Keratinocyte (primary cell): ENCODE measurements around the gene LYPD6B. TPM values are rescaled to one million over a fixed set of nuclear protein-coding genes. Genes with fewer than 3 reads are reported as not detected.

Source experiments
- DNase-seq: peaks from one replicate; pipeline ENCODE4 v3.0.0-alpha.2; 2011; ENCODE audit warnings: low read depth, missing footprints, low spot score
- FAIRE-seq: peaks from 2 replicates; lab custom pipeline; 2011; peaks lifted over from hg19 to GRCh38; lab: Jason Lieb, UNC
- H2AFZ ChIP-seq: 2 replicates; pipeline ENCODE4 v1.6.0; 2012; ENCODE audit warnings: low read length, control low read depth, inconsistent platforms; ENCODE audit not compliant: control insufficient read depth
- H3K27ac ChIP-seq: 2 replicates; pipeline ENCODE4 v1.5.1; 2011; ENCODE audit warnings: low read length; ENCODE audit not compliant: control insufficient read depth, insufficient read depth
- H3K27me3 ChIP-seq: 3 replicates; pipeline ENCODE4 v1.6.0; 2011; ENCODE audit warnings: low read length; ENCODE audit not compliant: control insufficient read depth, insufficient read depth; ENCODE audit errors: extremely low read depth
- H3K36me3 ChIP-seq, 2 experiments: 2 replicates in 1 of 2; 3 replicates in 1 of 2; pipeline ENCODE4 v1.5.1; 2011; ENCODE audit warnings: low read length in 2 of 2, mild to moderate bottlenecking in 1 of 2; ENCODE audit not compliant: control insufficient read depth in 2 of 2, insufficient read depth in 2 of 2; ENCODE audit errors: extremely low read depth in 1 of 2
- H3K4me1 ChIP-seq: 3 replicates; pipeline ENCODE4 v1.5.1; 2011; ENCODE audit warnings: low read length; ENCODE audit not compliant: control insufficient read depth, insufficient read depth; ENCODE audit errors: extremely low read depth
- H3K4me2 ChIP-seq: 3 replicates; pipeline ENCODE4 v1.6.0; 2011; ENCODE audit warnings: low read depth, low read length; ENCODE audit not compliant: control insufficient read depth, insufficient read depth; ENCODE audit errors: extremely low read depth
- H3K4me3 ChIP-seq, 3 experiments: fragments of 200-600 bp in 1 of 3; sonication (generic) in 1 of 3; 2 replicates in 2 of 3; 3 replicates in 1 of 3; pipeline ENCODE4 v1.5.1; 2011 to 2016; ENCODE audit warnings: low read length in 3 of 3, mild to moderate bottlenecking in 3 of 3, control low read depth in 2 of 3, inconsistent platforms in 1 of 3, low read depth in 1 of 3, mixed read lengths in 1 of 3, mixed run types in 1 of 3, moderate library complexity in 1 of 3; ENCODE audit not compliant: control insufficient read depth in 2 of 3, insufficient read depth in 2 of 3; ENCODE audit errors: extremely low read depth in 1 of 3
- H3K79me2 ChIP-seq: 2 replicates; pipeline ENCODE4 v1.6.0; 2012; ENCODE audit warnings: low read length; ENCODE audit not compliant: control insufficient read depth, insufficient read depth
- H3K9ac ChIP-seq: 3 replicates; pipeline ENCODE4 v1.6.0; 2011; ENCODE audit warnings: low read length; ENCODE audit not compliant: control insufficient read depth, insufficient read depth; ENCODE audit errors: extremely low read depth
- H3K9me1 ChIP-seq: 3 replicates; pipeline ENCODE4 v1.6.0; 2011; ENCODE audit warnings: low read length; ENCODE audit not compliant: control insufficient read depth, insufficient read depth; ENCODE audit errors: extremely low read depth
- H3K9me3 ChIP-seq: 2 replicates; pipeline ENCODE4 v1.5.1; 2012; ENCODE audit warnings: low read depth, low read length; ENCODE audit not compliant: control insufficient read depth
- H4K20me1 ChIP-seq: 3 replicates; pipeline ENCODE4 v1.6.0; 2011; ENCODE audit warnings: low read length; ENCODE audit not compliant: control insufficient read depth, insufficient read depth; ENCODE audit errors: extremely low read depth
- EZH2 ChIP-seq: IDR thresholded peaks from one replicate; pipeline ENCODE4 v1.6.1; 2012; ENCODE audit warnings: inconsistent platforms, mild to moderate bottlenecking, low read length, moderate library complexity
- dilution Hi-C: fragments of 300-500 bp; cut with MboI; formaldehyde crosslinking; loops from one replicate; pipeline ENCODE4 v1.7.0; 2020; ENCODE audit warnings: low sequenced_read_pairs; ENCODE audit not compliant: extremely low pct_ligation_motif_present
- polyA plus RNA-seq, 5 experiments: library from polyadenylated mRNA; depleted of rRNA in 3 of 5; stranded (reverse) in 3 of 5; stranded (forward) in 1 of 5; unstranded in 1 of 5; fragments of >200 nt; gene quantifications; 1 replicate in 1 of 5; 2 replicates in 3 of 5; 3 replicates in 1 of 5; pipeline versions ENCODE4 v1.2.1 to v1.2.3, GENCODE V29; 2011 to 2012; ENCODE audit warnings: missing spikeins in 2 of 5, low read depth in 1 of 5, low replicate concordance in 1 of 5
- TF ChIP-seq, protein P1 (sequence below), 3 experiments: IDR thresholded peaks in 1 of 3; conservative IDR thresholded peaks in 1 of 3; optimal IDR thresholded peaks in 1 of 3; 2 replicates in 2 of 3; 3 replicates in 1 of 3; pipeline versions ENCODE3 to v1.5.1; 2011; ENCODE audit warnings: low read length in 3 of 3, mild to moderate bottlenecking in 3 of 3, moderate library complexity in 2 of 3, control low read depth in 1 of 3, inconsistent platforms in 1 of 3; ENCODE audit not compliant: insufficient read depth in 2 of 3; ENCODE audit errors: extremely low read depth in 1 of 3

The LYPD6B gene
- polyA plus RNA-seq, 1 donor (not counting 4 experiments of a cell fraction or from before 2014, with no cell fraction given), result 24.7 TPM

DNA sequence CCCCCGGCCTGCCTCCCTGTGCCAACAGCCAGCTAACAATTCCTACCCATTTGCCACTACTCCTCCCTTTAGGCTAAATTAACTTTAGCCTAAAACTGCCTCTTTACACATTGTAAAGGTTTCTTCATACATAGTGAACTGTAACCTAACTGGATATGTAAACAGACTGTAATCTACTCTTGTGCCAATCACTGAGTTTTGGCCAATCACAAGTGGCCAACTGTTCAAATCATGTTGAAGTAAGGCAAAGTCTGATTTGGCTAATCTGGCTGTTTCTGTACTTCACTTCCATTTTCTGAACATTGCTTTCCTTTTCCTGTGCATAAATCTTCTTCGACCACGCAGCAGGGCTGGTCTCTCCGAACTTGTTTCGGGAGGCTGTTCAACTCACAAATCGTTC lies 188.3 kb downstream of the LYPD6B start:
- Histone ChIP-seq H3K36me3 (no peaks in the 10 kb centered on the region), H3K9me3 (no peaks in the 10 kb centered on the region), H2AFZ (no peak overlapping the region), H4K20me1 (no peaks in the 10 kb centered on the region), H3K27me3 (no peaks in the 10 kb centered on the region), H3K4me1 (no peaks in the 10 kb centered on the region), H3K79me2 (no peaks in the 10 kb centered on the region), H3K27ac (no peak overlapping the region), H3K4me2 (no peak overlapping the region), H3K9ac (no peak overlapping the region), H3K4me3 (no peak overlapping the region), H3K9me1 (no peaks in the 10 kb centered on the region)
- DNase-seq (no peak), FAIRE-seq (no peak)
- no peak for TF ChIP-seq EZH2
- TF ChIP-seq, protein P1, sequence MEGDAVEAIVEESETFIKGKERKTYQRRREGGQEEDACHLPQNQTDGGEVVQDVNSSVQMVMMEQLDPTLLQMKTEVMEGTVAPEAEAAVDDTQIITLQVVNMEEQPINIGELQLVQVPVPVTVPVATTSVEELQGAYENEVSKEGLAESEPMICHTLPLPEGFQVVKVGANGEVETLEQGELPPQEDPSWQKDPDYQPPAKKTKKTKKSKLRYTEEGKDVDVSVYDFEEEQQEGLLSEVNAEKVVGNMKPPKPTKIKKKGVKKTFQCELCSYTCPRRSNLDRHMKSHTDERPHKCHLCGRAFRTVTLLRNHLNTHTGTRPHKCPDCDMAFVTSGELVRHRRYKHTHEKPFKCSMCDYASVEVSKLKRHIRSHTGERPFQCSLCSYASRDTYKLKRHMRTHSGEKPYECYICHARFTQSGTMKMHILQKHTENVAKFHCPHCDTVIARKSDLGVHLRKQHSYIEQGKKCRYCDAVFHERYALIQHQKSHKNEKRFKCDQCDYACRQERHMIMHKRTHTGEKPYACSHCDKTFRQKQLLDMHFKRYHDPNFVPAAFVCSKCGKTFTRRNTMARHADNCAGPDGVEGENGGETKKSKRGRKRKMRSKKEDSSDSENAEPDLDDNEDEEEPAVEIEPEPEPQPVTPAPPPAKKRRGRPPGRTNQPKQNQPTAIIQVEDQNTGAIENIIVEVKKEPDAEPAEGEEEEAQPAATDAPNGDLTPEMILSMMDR (optimal IDR thresholded peaks at IDR 0.05 in 1 of 3, IDR thresholded peaks at IDR 0.05 in 1 of 3, conservative IDR thresholded peaks at IDR 0.05 in 1 of 3; ENCODE audit: extremely low read depth in 1 of 3, insufficient read depth in 2 of 3, low read length in 3 of 3), result no peak
- dilution Hi-C loops, result no loop called here

DNA sequence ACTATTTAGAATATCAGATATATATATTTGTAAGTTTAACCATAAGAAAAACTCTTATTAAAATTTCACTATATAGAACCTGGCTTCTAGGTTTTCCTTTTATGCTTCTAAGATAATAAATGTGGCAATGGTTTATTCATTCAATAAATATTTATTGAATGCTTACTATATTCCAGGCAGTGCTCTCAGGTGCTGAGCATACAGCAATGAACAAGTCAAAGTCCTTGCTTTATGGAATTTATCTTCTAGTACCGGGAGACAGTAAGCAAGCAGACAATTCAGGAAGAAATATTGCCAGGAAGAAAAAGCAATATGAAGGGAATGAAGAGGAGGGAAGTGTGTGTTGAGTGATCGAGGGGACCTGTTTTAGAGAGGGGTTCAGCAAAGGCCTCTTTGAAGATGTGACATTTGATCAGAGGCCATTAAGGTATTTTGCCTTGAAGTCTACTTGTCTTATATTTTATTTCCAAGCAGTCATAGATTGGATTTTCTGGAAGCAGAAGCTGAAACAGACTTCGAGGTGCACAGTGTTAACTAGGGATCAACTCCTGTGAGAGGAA lies 197.4 kb downstream of the LYPD6B start:
- no peak overlapping the region for H3K9ac ChIP-seq
- no peaks in the 10 kb centered on the region for H3K79me2 ChIP-seq
- H3K4me2 ChIP-seq, result no peak overlapping the region
- no peak overlapping the region for H2AFZ ChIP-seq
- H3K27ac ChIP-seq, result no peak overlapping the region
- no peaks in the 10 kb centered on the region for H4K20me1 ChIP-seq
- DNase-seq (no peak), FAIRE-seq (no peak)
- no peaks in the 10 kb centered on the region for H3K9me3 ChIP-seq
- no peak for TF ChIP-seq EZH2
- TF ChIP-seq, protein P1 (optimal IDR thresholded peaks at IDR 0.05 in 1 of 3, IDR thresholded peaks at IDR 0.05 in 1 of 3, conservative IDR thresholded peaks at IDR 0.05 in 1 of 3; ENCODE audit: extremely low read depth in 1 of 3, insufficient read depth in 2 of 3, low read length in 3 of 3), result no peak
- H3K9me1 ChIP-seq, result no peaks in the 10 kb centered on the region
- H3K4me1 ChIP-seq, result no peaks in the 10 kb centered on the region
- H3K4me3 ChIP-seq, result no peak overlapping the region
- H3K36me3 ChIP-seq, result no peaks in the 10 kb centered on the region
- dilution Hi-C loops, result no loop called here
- H3K27me3 ChIP-seq, result no peaks in the 10 kb centered on the region
